GM18951 (cell line): ENCODE results near the gene SCN8A.
"Not testable (repeated sequence)": the region's sequence is repeated elsewhere in the genome, so short reads cannot be mapped to it uniquely, and the experiment has no call there.

ENCODE experiments used
- POLR2A ChIP-seq: IDR thresholded peaks from 4 replicates; pipeline ENCODE4 v1.6.1; 2011; ENCODE audit warnings: mild to moderate bottlenecking; ENCODE audit not compliant: insufficient read length, insufficient read depth; ENCODE audit errors: extremely low read depth
- in situ Hi-C: fragments of 300-500 bp; cut with MboI; formaldehyde crosslinking; loops from one replicate; pipeline ENCODE4 v1.12.0; 2022; ENCODE audit warnings: low sequenced_read_pairs, mixed read lengths, inconsistent platforms; ENCODE audit not compliant: unreplicated experiment

The SCN8A gene

DNA sequence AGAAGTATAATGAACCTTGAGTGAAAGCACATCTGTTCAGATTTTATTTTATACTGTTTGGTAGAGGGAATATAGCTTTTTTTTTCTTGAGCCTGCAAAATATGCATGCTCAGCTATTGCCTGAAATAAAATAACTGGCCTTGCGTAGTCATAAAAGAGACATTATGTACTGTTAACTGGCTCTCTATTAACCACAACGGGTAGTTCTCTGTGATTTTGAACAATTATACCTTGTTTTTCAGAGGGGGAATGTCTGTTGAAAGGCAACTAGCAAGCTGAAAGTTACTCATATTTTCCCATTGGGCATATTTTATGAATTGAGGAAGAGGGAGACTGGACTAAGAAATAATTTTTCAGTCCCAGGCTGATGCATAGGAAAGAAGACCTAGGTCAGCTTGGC, 194.9 kb downstream of the SCN8A start:
- in situ Hi-C loops, result no loop called here
- TF ChIP-seq POLR2A, result no peak

DNA sequence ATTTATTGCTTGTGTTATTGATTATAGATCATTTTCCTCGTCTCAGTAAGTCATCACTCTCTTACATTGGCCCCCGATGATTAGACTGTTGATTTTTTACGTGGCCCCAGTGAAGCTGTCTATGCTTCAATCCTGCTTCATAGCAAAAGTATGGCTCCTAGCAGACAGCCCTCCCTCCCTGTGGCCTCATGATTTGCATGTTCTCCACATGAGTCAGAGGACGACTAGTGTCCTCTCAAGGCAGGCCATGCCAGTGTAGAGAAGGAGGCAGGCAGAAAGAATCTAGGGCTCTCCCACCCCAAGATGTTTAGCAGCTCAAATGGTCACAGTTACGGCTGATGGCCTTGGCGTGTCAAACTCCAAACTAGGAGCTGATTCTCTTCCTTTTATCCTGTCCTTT, 197.8 kb downstream of the SCN8A start:
- no peak for TF ChIP-seq POLR2A
- in situ Hi-C loops, result no loop called here

DNA sequence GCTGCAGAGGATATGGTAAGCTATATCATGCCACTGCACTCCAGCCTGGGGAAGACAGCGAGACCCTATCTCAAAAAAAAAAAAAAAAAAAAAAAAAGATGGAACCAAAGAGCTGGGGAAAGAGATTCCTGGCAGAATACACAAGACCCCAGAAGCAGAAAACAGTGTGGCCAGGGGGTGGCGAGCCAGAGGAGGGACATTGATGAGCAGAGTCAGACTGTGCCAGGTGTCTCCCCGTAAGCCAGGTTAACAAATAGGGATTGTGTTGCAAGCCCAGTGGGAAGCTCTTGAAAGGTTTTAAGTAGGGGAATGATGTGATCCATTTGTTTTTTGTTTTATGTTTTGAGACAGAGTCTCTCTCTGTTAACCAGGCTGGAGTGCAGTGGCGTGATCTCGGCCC, 201.4 kb downstream of the SCN8A start:
- in situ Hi-C loops, result no loop called here
- TF ChIP-seq POLR2A, result no peak

DNA sequence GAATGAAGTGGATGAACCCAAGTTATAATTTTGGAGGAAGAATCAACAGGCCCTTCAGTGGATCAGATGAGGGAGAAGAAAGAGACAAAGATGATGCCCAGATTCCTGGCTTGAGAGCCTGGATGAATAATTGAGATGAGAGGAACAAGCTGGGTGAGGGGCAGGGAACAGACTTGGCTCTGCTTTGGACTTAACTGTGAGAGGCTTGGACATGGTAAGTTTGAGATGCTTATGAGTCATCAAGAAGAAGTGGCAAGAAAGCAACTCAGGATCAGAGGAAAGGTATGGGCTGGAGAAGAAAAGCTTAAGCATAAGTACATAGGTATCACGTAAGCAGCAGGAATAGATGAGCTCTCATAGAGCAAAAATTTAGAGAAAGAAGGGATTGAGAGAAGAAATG, 202.2 kb downstream of the SCN8A start:
- TF ChIP-seq POLR2A, result no peak
- in situ Hi-C loops, result no loop called here

DNA sequence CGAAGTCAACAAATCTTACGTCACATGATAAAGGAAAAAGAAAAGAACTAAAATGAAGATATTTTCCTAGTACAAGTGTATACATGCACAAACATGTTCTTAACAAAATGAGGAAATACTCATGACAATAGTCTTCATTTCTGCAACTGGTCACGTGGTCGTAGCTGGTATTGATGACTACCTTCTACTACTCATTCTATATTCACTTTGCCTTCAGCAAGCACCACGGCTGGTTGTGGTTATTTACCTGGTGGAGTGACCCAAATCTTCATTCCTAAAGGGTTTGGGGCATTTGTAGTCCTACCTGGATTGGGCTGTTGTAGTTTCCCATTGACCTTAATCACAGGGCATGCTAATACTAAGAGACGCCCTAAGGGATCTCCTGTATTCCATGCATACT, 206.3 kb downstream of the SCN8A start:
- TF ChIP-seq POLR2A, result no peak
- in situ Hi-C loops, result no loop called here

DNA sequence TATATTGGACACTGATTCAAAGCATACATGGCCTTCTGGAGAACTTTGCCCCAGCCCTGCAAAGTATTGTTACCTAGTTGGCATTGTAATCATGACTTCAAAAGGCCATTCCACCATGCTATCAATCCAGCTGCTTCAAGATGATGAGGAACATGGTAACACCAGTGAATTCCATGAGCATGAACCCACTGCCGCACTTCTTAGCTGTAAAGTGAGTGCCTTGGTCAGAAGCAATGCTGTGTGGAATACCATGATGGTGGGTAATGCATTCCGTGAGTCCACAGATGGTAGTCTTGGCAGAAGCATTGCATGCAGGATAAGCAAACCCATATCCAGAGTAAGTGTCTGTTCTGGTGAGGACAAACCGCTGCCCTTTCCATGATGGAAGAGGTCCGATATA, 207.0 kb downstream of the SCN8A start:
- in situ Hi-C loops, result not testable (repeated sequence)

DNA sequence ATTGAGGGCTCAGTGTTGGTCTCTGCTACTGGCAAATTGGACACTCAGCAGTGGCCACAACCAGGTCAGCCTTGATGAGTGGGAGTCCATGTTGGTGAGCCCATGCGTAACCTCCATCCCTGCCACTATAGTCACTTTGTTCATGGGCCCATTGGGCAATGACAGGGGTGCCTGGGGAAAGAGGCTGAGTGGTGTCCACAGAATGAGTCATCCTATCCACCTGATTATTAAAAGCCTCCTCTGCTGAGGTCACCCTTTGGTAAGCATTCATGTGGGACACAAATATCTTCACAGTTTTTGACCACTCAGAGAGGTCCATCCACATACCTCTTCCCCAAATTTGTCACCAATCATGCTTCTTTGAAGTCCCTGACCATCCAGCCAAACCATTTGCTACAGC, 207.5 kb downstream of the SCN8A start:
- in situ Hi-C loops, result no loop called here
- TF ChIP-seq POLR2A, result no peak

DNA sequence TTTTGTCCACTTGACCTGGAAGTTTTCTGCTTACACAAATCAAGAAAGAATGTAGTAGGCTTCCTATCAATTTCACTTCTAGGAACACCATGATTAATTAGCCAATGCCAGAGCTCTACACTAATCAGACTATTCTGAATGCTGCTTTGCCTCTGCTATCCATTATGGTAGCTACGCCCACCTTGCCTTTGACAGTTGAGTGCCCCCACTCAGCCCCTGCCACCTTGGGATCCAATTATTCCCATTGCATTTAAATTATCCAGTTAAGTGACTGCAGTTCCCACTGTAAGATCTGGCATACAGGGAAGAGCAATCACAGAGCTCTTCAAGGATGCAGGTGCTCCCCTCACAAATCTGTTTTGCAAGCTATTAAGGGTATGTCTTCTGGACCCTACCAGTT, 210.0 kb downstream of the SCN8A start:
- TF ChIP-seq POLR2A, result no peak
- in situ Hi-C loops, result no loop called here

DNA sequence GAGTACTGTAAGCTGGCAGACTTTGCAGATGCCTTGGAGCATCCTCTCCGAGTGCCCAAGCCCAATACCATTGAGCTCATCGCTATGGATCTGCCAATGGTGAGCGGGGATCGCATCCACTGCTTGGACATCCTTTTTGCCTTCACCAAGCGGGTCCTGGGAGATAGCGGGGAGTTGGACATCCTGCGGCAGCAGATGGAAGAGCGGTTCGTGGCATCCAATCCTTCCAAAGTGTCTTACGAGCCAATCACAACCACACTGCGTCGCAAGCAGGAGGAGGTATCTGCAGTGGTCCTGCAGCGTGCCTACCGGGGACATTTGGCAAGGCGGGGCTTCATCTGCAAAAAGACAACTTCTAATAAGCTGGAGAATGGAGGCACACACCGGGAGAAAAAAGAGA, 215.9 kb downstream of the SCN8A start:
- no peak for TF ChIP-seq POLR2A
- in situ Hi-C loops, result no loop called here

DNA sequence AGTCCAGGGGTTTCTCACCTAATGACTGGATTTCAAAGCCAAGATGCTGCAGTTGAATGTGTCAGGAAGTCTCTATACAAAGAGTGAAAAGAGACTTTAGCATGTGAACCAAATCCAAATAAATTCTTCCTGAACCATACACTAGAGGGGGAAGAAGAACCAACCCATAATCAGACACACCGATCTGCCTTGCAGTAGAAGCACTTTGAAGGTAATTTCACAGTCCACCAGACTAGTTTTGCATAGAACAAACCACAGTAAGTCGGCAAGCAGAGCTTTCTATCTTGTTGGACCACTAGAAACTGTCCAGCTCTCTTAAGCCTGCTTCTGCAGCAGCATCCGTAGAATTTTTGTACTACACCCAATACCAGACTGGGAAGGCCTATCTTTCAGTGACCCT, 218.2 kb downstream of the SCN8A start:
- in situ Hi-C loops, result no loop called here
- TF ChIP-seq POLR2A, result no peak

DNA sequence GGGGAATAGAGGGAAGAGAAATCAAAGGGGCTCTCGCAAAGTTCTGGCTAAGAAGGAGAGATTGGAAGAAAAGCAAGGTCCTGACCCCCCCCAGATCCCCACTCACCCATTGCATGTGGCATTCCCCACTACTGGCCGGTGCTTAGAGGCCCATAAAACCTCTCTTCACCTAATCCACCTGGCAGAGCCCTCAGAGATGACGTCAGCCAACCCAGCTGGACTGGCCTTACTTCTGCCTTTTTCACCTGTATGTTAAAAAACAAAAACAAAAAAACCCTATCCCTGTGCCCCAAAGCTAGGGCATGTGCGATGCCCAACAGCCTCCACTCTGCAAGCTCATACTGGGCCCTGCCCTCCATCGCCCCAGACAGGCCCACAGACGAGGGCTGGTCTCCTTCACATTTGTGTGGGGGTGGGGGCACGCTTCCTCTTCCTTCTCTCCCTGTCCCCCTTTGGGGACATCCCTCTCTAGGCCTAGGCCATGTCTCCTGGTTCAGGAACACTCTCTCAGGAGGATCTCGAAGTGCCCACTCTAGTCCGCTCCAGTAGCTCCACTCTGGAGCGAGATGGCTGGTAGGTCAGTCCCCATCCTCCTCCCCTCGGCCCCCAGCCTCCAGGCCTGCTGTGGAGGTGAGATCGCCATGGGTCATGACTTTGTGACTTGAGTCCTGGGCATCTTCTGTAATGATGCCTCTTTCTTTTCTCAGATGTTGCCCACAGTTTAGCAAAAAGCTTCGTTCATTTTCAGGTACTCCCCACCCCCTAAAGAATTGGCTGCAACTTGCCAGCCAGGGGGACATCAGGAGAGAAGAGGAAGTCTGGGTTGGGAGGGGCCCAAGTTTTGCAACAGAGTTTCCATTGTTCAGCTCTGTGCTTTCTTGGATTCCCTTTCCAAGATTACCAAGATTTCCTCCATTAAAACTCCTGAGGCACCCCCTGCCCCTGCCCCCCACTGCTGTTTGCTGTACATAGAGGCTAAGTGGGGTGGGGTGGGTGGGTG, 220.5 kb downstream of the SCN8A start:
- no peak for TF ChIP-seq POLR2A
- in situ Hi-C loops, result no loop called here

DNA sequence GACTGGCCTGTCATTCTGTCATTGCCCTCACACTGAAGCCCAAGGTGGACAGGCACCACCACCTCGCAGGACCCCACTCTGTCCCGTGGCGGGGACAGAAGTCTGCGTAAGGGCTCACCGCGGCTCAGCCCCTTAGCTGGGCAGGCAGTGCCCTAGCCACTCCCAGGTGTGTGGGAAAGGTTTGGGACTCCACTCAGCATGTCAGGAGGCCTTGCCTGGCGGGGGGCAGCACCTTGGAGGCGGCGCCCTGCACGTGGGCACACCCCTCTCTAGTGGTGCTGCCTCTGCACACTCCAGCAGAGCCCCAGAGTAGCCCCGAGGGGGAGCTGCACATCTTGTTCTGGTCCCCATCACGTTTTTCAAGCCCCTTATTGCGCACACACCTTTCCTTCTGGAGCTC, 221.8 kb downstream of the SCN8A start:
- in situ Hi-C loops, result no loop called here
- TF ChIP-seq POLR2A, result no peak

DNA sequence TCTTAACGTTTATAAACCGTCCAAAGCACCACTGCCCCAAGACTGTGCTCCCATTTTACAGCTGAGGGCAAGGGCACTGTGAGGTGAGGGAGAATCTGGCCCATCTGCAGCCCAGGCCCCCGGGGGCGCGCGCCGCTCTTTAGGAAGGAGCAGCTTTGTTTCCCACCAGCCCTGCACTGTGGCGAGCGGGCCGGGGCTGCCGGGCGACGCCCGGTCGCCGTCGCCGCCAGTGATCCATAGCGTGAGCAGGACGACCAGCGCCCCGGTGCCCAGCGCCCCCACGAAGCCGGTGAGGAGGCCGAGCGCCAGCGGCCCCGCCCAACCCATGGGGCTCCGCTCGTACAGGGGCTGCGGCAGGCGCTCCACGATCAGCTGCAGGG, 222.9 kb downstream of the SCN8A start:
- in situ Hi-C loops, result no loop called here
- TF ChIP-seq POLR2A, result no peak

DNA sequence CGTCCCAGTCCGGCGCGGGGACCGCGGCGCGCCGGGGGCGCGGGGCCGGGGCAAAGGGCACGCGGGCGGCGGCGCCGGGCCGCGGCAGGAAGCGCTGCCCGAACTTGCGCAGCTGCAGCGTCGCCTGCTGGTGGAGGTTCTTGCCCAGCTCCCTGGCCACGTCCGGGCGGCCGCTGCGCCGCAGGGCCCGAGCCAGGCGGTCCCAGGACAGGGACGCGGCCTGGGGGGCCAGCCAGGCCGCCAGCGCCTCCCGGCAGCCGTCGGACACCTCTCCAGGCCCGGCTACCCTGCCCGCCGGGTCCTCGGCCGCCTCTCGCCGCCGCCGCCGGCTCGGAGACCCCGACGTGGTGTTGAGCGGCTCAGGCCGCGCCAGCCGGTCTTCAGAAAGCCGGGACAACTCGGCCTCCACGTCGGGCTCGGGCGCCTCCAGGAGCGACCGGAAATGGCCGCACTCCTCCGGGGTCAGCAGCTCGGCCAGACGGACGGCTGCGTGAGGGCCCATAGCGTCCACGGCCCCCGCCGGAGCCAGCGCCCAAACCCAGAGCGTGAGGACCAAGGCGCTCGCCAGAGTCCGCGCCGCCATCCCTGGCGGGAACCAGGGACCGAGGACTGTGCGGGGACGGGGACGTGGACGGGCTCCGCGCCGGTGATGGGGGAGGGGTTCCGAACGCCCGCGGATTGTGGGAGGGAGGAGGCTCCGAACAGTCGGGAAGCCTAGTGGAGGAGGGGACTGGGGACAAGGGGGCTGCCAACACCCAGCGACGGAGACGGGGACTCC, 223.5 kb downstream of the SCN8A start:
- in situ Hi-C loops, result no loop called here
- no peak for TF ChIP-seq POLR2A
